ENCODE results near the gene SHISA9. TPM values are rescaled to one million over a fixed set of nuclear protein-coding genes. Genes with fewer than 3 reads are reported as not detected.

Gene SHISA9
- polyA plus RNA-seq, 3 donors: 0.01 TPM; not detected in 2

DNA sequence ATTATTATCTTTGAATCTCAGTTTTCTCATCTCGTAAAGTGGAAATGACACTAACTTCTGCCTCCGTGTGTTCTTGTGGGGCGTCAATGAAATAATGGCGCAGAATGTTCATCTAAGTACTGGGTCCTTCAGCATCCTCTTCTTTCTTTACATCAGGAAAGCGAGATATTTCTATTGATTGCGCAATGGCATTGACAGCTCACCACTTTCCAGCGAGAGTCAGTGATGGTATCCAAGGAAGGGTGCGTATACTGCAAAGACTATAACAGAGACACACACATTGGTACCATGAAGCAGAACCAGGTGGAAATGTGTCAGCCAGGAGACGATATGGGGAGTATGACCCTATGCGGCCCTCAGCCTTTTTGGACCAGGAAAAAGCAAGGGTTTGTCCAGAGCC lies 162.1 kb downstream of the SHISA9 start:
- H3K4me3 Mint-ChIP-seq: no peak overlapping the region
- Histone ChIP-seq H3K9me3 (replicated peaks in 1 of 2; ENCODE audit: control insufficient read depth in 1 of 2, insufficient read depth in 1 of 2, low read length in 2 of 2) (peaks cover 0 to 8% of the 10 kb centered on the region in 2 donors), H3K4me2 (replicated peaks; ENCODE audit: extremely low read depth, low read length, poor library complexity, severe bottlenecking) (no peak overlapping the region), H3K9ac (ENCODE audit: insufficient read depth, low read length, poor library complexity, severe bottlenecking) (no peak overlapping the region), H3K27me3 (ENCODE audit: control insufficient read depth in 2 of 2, insufficient read depth in 2 of 2, low read length in 2 of 2) (no peaks in the 10 kb centered on the region), H2AFZ (ENCODE audit: insufficient read depth, low read depth, low read length, poor library complexity, severe bottlenecking) (no peak overlapping the region), H3K4me1 (ENCODE audit: control insufficient read depth in 1 of 2, insufficient read depth in 2 of 2, low read length in 2 of 2) (no peaks in the 10 kb centered on the region), H4K20me1 (ENCODE audit: insufficient read depth, low read length) (no peaks in the 10 kb centered on the region), H3K79me2 (ENCODE audit: insufficient read depth, low read length) (no peaks in the 10 kb centered on the region), H3K4me3 (replicated peaks in 1 of 3; ENCODE audit: low read depth in 2 of 3, low read length in 3 of 3) (no peak overlapping the region), H3K36me3 (replicated peaks in 1 of 2; ENCODE audit: control insufficient read depth in 1 of 2, insufficient read depth in 2 of 2, low read length in 2 of 2) (no peaks in the 10 kb centered on the region), H3K27ac (ENCODE audit: low read depth in 1 of 2, low read length in 2 of 2) (no peak overlapping the region)
- no peaks in the 10 kb centered on the region for H3K4me1 Mint-ChIP-seq
- WGBS (ENCODE audit: insufficient coverage): 92% methylated on average over 10 of the region's 10 CpGs
- intact Hi-C loops (cut with micrococcal nuclease): no loop called here
- no peak for DNase-seq
- peaks cover 0 to 3% (median 0%) of the 10 kb centered on the region in 3 donors for H3K27me3 Mint-ChIP-seq (ENCODE audit: low read depth in 3 of 3)
- H3K9me3 Mint-ChIP-seq: peaks cover 2 to 11% (median 4%) of the 10 kb centered on the region in 7 donors
- H3K27ac Mint-ChIP-seq: no peak overlapping the region
- no peaks in the 10 kb centered on the region for H3K36me3 Mint-ChIP-seq
- TF ChIP-seq, protein P1, sequence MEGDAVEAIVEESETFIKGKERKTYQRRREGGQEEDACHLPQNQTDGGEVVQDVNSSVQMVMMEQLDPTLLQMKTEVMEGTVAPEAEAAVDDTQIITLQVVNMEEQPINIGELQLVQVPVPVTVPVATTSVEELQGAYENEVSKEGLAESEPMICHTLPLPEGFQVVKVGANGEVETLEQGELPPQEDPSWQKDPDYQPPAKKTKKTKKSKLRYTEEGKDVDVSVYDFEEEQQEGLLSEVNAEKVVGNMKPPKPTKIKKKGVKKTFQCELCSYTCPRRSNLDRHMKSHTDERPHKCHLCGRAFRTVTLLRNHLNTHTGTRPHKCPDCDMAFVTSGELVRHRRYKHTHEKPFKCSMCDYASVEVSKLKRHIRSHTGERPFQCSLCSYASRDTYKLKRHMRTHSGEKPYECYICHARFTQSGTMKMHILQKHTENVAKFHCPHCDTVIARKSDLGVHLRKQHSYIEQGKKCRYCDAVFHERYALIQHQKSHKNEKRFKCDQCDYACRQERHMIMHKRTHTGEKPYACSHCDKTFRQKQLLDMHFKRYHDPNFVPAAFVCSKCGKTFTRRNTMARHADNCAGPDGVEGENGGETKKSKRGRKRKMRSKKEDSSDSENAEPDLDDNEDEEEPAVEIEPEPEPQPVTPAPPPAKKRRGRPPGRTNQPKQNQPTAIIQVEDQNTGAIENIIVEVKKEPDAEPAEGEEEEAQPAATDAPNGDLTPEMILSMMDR (IDR thresholded peaks at IDR 0.05): no peak

DNA sequence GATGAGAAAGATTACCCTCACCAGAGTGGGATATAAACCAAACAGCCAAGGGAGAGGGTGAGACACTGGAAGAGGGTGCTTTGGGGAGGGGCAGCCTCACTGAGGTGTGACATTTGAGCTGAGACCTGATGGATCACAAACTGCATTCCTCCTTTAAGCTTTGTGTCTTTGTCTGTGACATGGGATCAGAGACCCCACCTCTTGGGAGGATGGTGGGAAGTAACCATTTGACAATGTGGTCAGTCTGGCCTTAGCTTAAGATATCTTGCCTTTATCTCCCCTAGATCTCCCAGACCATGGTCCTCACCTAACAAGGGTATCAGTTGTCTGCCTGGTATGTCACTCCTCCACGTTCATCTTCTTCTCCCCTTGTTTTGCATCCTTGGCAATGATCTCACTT lies 163.4 kb downstream of the SHISA9 start:
- Histone ChIP-seq H4K20me1 (ENCODE audit: insufficient read depth, low read length) (no peaks in the 10 kb centered on the region), H3K4me1 (ENCODE audit: control insufficient read depth in 1 of 2, insufficient read depth in 2 of 2, low read length in 2 of 2) (no peaks in the 10 kb centered on the region), H3K79me2 (ENCODE audit: insufficient read depth, low read length) (no peaks in the 10 kb centered on the region), H3K36me3 (replicated peaks in 1 of 2; ENCODE audit: control insufficient read depth in 1 of 2, insufficient read depth in 2 of 2, low read length in 2 of 2) (no peaks in the 10 kb centered on the region), H3K9ac (ENCODE audit: insufficient read depth, low read length, poor library complexity, severe bottlenecking) (no peak overlapping the region), H3K4me3 (replicated peaks in 1 of 3; ENCODE audit: low read depth in 2 of 3, low read length in 3 of 3) (no peak overlapping the region), H2AFZ (ENCODE audit: insufficient read depth, low read depth, low read length, poor library complexity, severe bottlenecking) (no peak overlapping the region), H3K4me2 (replicated peaks; ENCODE audit: extremely low read depth, low read length, poor library complexity, severe bottlenecking) (no peak overlapping the region), H3K27ac (ENCODE audit: low read depth in 1 of 2, low read length in 2 of 2) (no peak overlapping the region), H3K27me3 (ENCODE audit: control insufficient read depth in 2 of 2, insufficient read depth in 2 of 2, low read length in 2 of 2) (no peaks in the 10 kb centered on the region), H3K9me3 (replicated peaks in 1 of 2; ENCODE audit: control insufficient read depth in 1 of 2, insufficient read depth in 1 of 2, low read length in 2 of 2) (peaks cover 8 to 13% of the 10 kb centered on the region in 2 donors)
- no peaks in the 10 kb centered on the region for H3K36me3 Mint-ChIP-seq
- H3K9me3 Mint-ChIP-seq: peaks cover 2 to 12% (median 6%) of the 10 kb centered on the region in 7 donors
- no peaks in the 10 kb centered on the region for H3K4me1 Mint-ChIP-seq
- peaks cover 0 to 3% (median 0%) of the 10 kb centered on the region in 3 donors for H3K27me3 Mint-ChIP-seq (ENCODE audit: low read depth in 3 of 3)
- H3K4me3 Mint-ChIP-seq: no peak overlapping the region
- H3K27ac Mint-ChIP-seq: no peak overlapping the region
- TF ChIP-seq, protein P1 (IDR thresholded peaks at IDR 0.05): no peak
- DNase-seq: no peak
- intact Hi-C loops (cut with micrococcal nuclease): no loop called here
- 8% methylated on average over 1 of the region's 1 CpG for WGBS (ENCODE audit: insufficient coverage)

Data from CD14-positive monocyte (primary cell).